ENCODE data around the gene RHOXF1. TPM values are rescaled to one million over a fixed set of nuclear protein-coding genes. Genes with fewer than 3 reads are reported as not detected.

The RHOXF1 gene
- total and polyA plus RNA-seq, 10 of the 15 experiments (the other 5 are each of a cell fraction or from before 2014, with no cell fraction given) = 0.10 to 2.5 TPM; not detected in 8

DNA sequence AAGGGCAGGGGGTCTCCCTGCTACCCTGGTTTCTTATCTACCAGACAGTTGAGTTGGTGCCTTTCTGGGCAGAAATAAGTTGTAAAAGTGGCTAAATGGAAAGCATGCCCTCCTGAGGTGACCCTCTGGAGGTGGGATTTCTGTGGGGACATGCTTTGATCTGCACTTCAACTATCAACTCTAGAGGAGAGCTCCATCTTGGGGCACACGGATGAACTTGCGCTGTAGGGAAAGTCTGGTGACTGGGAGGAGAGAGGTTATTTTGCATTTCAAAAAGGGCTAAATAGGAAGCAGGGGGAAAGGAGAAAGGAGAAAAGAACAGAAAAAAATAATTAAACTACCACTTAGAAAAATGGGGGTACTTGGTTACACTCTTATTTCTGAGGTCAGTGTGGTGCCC is 25.5 kb downstream of the RHOXF1 start:
- RAD21 ChIA-PET (ENCODE audit: unreplicated experiment) = no interaction called here
- ATAC-seq = no peak
- SMC1A ChIA-PET (ENCODE audit: uncharacterized antibody, unreplicated experiment) = no interaction called here

More for the DNA sequence above, 25.5 kb downstream of the RHOXF1 start:
- H3K4me2 ChIP-seq (ENCODE audit: control insufficient read depth, insufficient read depth) = no peak overlapping the region
- no peaks in the 10 kb centered on the region for H3K79me2 ChIP-seq (ENCODE audit: control insufficient read depth, insufficient read depth, low read length)
- no peak overlapping the region for H3K27ac ChIP-seq (ENCODE audit: control insufficient read depth, insufficient read depth)
- no peaks in the 10 kb centered on the region for H3K9me3 ChIP-seq (replicated peaks; ENCODE audit: control insufficient read depth, insufficient read depth, low read length)
- in situ Hi-C loops (cut with MboI) (no loop called here), intact Hi-C loops (cut with micrococcal nuclease; ENCODE audit: unreplicated experiment) (no loop called here)
- peaks cover 5% of the 10 kb centered on the region; the same call in 1 of the 2 replicates for H3K4me1 ChIP-seq (ENCODE audit: control insufficient read depth, insufficient read depth, low read length)
- H2AFZ ChIP-seq (ENCODE audit: control insufficient read depth, low read depth, low read length) = no peak overlapping the region
- POLR2A ChIA-PET = no interaction called here
- WGBS (ENCODE audit: insufficient coverage, insufficient replicate concordance, low lambda C conversion rate, missing lambda C conversion rate) = 50% methylated on average over 2 of the region's 2 CpGs
- BruUV-seq (replicated peaks) = no TSS peak
- FAIRE-seq (no peak), DNase-seq (ENCODE audit: low read depth, low spot score) (no peak)
- CTCF ChIA-PET = interaction anchor here (1.0 to 1.6 kb wide), 2 partner anchors 9 to 124 kb away, joined by 3 to 5 read pairs; no protein-coding TSS in a partner anchor
- H4K20me1 ChIP-seq (ENCODE audit: control insufficient read depth, insufficient read depth) = no peaks in the 10 kb centered on the region
- H3K9ac ChIP-seq (ENCODE audit: control insufficient read depth, insufficient read depth, low read length) = no peak overlapping the region
- no peak for TF ChIP-seq ZNF217 (IDR thresholded peaks at IDR 0.05)
- TF ChIP-seq, protein P1, sequence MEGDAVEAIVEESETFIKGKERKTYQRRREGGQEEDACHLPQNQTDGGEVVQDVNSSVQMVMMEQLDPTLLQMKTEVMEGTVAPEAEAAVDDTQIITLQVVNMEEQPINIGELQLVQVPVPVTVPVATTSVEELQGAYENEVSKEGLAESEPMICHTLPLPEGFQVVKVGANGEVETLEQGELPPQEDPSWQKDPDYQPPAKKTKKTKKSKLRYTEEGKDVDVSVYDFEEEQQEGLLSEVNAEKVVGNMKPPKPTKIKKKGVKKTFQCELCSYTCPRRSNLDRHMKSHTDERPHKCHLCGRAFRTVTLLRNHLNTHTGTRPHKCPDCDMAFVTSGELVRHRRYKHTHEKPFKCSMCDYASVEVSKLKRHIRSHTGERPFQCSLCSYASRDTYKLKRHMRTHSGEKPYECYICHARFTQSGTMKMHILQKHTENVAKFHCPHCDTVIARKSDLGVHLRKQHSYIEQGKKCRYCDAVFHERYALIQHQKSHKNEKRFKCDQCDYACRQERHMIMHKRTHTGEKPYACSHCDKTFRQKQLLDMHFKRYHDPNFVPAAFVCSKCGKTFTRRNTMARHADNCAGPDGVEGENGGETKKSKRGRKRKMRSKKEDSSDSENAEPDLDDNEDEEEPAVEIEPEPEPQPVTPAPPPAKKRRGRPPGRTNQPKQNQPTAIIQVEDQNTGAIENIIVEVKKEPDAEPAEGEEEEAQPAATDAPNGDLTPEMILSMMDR (IDR thresholded peaks at IDR 0.05 in 2 of 3, conservative IDR thresholded peaks at IDR 0.05 in 1 of 3; ENCODE audit: control insufficient read depth in 2 of 3, extremely low read depth in 1 of 3, insufficient read depth in 1 of 3, low read depth in 3 of 3, low read length in 3 of 3) = peak in 2 of 3 experiments; percentile 7 to 9; a peak in 1 of 6 replicates
- no peaks in the 10 kb centered on the region for H3K36me3 ChIP-seq (ENCODE audit: control insufficient read depth in 2 of 2, insufficient read depth in 2 of 2, low read length in 1 of 2)
- no peak overlapping the region for H3K4me3 ChIP-seq
- no peaks in the 10 kb centered on the region for H3K27me3 ChIP-seq (replicated peaks in 1 of 2; ENCODE audit: control insufficient read depth in 2 of 2, insufficient read depth in 2 of 2, low read length in 1 of 2)
